Stomach (tissue), 9 donors: Measurements from ENCODE around the gene DIPK1A. TPM values are rescaled to one million over a fixed set of nuclear protein-coding genes. Genes with fewer than 3 reads are reported as not detected.

Experiments
- DNase-seq, 2 donors: peaks; one replicate each; pipeline versions ENCODE4 v3.0.0 to v3.0.0-alpha.2; 2013 to 2019
- H3K27ac ChIP-seq, 5 donors: fragments of 200-600 bp in 4 of 5; sonication (generic) in 4 of 5; one replicate each; pipeline ENCODE4 v1.5.1; 2013 to 2019; ENCODE audit warnings: mild to moderate bottlenecking in 1 of 5, moderate library complexity in 1 of 5
- H3K27me3 ChIP-seq, 3 donors: fragments of 200-600 bp; sonication (generic); one replicate each; pipeline ENCODE4 v1.5.1; 2017 to 2019; ENCODE audit warnings: mixed run types in 1 of 3
- H3K36me3 ChIP-seq, 4 donors: fragments of 200-600 bp; sonication (generic); 1 replicate in 3 of 4; 2 replicates in 1 of 4; pipeline ENCODE4 v1.5.1; 2016 to 2019
- H3K4me1 ChIP-seq, 4 donors: fragments of 200-600 bp; sonication (generic); one replicate each; pipeline ENCODE4 v1.5.1; 2016 to 2019
- H3K4me3 ChIP-seq, 4 donors: fragments of 200-600 bp; sonication (generic) in 3 of 4; one replicate each; pipeline ENCODE4 v1.5.1; 2016 to 2019; ENCODE audit warnings: mild to moderate bottlenecking in 1 of 4
- H3K9me3 ChIP-seq, 4 donors: fragments of 200-600 bp; sonication (generic); one replicate each; pipeline ENCODE4 v1.5.1; 2016 to 2019
- CTCF ChIP-seq, 7 experiments: fragments of 450-650 bp in 4 of 7; fragments of 200-600 bp in 3 of 7; sonication (generic) in 3 of 7; IDR thresholded peaks; one replicate each; pipeline ENCODE4 v1.5.1; 2016 to 2019; ENCODE audit warnings: antibody characterized with exemption in 7 of 7, control low read depth in 2 of 7, mild to moderate bottlenecking in 1 of 7
- EP300 ChIP-seq: sonication (generic); formaldehyde crosslinking; IDR thresholded peaks from one replicate; pipeline ENCODE4 v1.6.1; 2017; ENCODE audit warnings: antibody characterized with exemption
- POLR2A ChIP-seq, 4 donors: fragments of 450-650 bp; IDR thresholded peaks; one replicate each; pipeline ENCODE4 v1.6.1; 2016; ENCODE audit warnings: antibody characterized with exemption in 4 of 4, control low read depth in 2 of 4, mild to moderate bottlenecking in 1 of 4, moderate library complexity in 1 of 4
- POLR2AphosphoS5 ChIP-seq, 3 donors: sonication (generic); formaldehyde crosslinking; IDR thresholded peaks; one replicate each; pipeline ENCODE4 v1.6.1; 2016; ENCODE audit warnings: antibody characterized with exemption in 3 of 3
- WGBS, 5 donors: extraction: QIAGEN DNeasy Blood & Tissue Kit in 3 of 5; methylation state at CpG; one replicate each; pipeline versions ENCODE4 v1.1.5 to v1.1.7; 2013 to 2018; 5-methylcytosine and 5-hydroxymethylcytosine counted together
- intact Hi-C: fragments of 100-400 bp; cut with DNase I; formaldehyde crosslinking; loops from one replicate; pipeline ENCODE4 v1.15.1; 2023; ENCODE audit warnings: low total_unique reads
- polyA plus RNA-seq, 3 donors: library from polyadenylated mRNA; stranded (reverse); fragments of 200-250 nt; gene quantifications; one replicate each; pipeline ENCODE4 v1.2.3, GENCODE V29; 2013
- total RNA-seq, 5 donors: library from RNA; depleted of rRNA; stranded (reverse); fragments of >200 nt; gene quantifications; one replicate each; pipeline versions ENCODE4 v1.1.0 to v1.2.3, GENCODE V29; 2014 to 2016
- donor health status: healthy with polysubstance abuse.
- donor health status: Bipolar disorder and iron deficiency.
- donor health status: healthy.

Gene DIPK1A
- total and polyA plus RNA-seq, 8 donors: 2.0 to 15.5 (median 5.0) TPM

GRCh38 chr1:92989936-92990583, 28.8 kb upstream of the DIPK1A start:
- DNase-seq: no peak
- intact Hi-C loops: loop anchor here (5.0 kb wide), 1 partner anchor 133 kb away; no protein-coding TSS in a partner anchor
- H3K4me1 ChIP-seq: peaks cover 0 to 14% (median 7%) of the 10 kb centered on the region in 4 donors
- no peaks in the 10 kb centered on the region for H3K36me3 ChIP-seq
- no peak for TF ChIP-seq POLR2AphosphoS5 (IDR thresholded peaks at IDR 0.05)
- no peak for TF ChIP-seq CTCF (IDR thresholded peaks at IDR 0.05)
- TF ChIP-seq POLR2A (IDR thresholded peaks at IDR 0.05): no peak
- no peak for TF ChIP-seq EP300
- H3K27me3 ChIP-seq: no peaks in the 10 kb centered on the region
- no peak overlapping the region for H3K27ac ChIP-seq
- H3K4me3 ChIP-seq: no peak overlapping the region
- 84 to 88% (median 87%) methylated on average over 6 of the region's 6 CpGs for WGBS, 5 donors
- no peaks in the 10 kb centered on the region for H3K9me3 ChIP-seq

DNA sequence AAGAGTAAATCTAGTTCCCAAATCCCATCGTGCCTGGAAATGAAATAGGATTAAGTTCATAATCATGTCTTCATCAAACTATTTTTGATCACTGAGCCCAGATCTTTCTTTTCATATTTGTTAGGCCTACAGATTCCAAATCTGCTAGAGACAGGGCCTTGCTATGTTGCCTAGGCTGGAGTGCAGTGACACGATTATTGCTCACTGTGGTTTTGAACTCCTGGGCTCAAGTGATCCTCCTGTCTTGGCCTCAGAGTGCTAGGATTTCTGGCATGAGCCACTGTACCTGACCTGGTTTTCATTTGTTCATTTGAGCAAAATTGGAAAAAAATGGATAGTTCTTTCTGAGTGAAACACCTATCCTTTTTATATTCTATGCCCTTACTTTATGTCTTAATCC, 28.0 kb upstream of the DIPK1A start:
- Histone ChIP-seq H3K36me3 (no peaks in the 10 kb centered on the region), H3K4me3 (no peak overlapping the region), H3K4me1 (peaks cover 0 to 6% (median 1%) of the 10 kb centered on the region in 4 donors), H3K27me3 (no peaks in the 10 kb centered on the region), H3K9me3 (no peaks in the 10 kb centered on the region), H3K27ac (no peak overlapping the region)
- no peak for TF ChIP-seq POLR2AphosphoS5 (IDR thresholded peaks at IDR 0.05)
- TF ChIP-seq CTCF (IDR thresholded peaks at IDR 0.05): no peak
- TF ChIP-seq POLR2A (IDR thresholded peaks at IDR 0.05): no peak
- TF ChIP-seq EP300: no peak
- WGBS, 5 donors: 40 to 72% (median 48%) methylated on average over 2 of the region's 2 CpGs
- DNase-seq: no peak
- intact Hi-C loops: no loop called here

DNA sequence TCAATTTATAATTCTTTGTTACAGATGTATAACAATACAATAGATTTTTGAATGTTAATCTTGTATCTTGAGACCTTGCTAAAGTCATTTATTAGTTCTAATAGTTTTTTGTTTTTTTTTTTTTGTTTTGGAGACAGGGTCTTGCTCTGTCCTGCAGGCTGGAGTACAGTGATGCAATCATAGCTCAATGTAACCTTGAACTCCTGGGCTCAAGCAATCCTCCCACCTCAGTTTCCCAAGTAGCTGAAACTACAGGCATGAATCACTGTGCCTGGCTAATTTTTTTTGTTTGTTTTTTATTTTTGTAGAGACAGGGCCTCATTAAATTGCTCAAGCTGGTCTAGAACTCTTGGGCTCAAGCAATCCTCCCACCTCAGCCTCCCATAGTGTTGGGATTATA, 26.2 kb upstream of the DIPK1A start:
- TF ChIP-seq CTCF (IDR thresholded peaks at IDR 0.05) (no peak), POLR2A (IDR thresholded peaks at IDR 0.05) (no peak), EP300 (no peak), POLR2AphosphoS5 (IDR thresholded peaks at IDR 0.05) (no peak)

DNA sequence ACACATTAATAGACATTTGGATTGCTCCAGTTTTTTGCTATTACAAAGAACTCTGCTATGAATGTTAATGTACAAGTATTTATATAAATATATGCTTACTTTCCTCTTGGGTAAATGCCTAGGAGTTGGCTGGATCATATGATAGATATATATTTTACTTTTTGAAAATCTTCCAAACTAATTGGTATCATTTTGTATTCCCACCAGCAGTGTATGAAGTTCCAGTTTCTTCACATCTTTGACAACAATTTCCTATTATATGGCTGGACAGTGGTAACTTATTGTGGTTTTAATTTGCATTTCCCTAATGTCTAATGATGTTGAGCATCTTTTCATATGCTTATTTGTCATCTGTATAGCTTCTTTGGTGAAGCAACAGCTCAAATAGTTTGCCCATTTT, 23.8 kb upstream of the DIPK1A start:
- Histone ChIP-seq H3K27ac (no peak overlapping the region), H3K9me3 (no peaks in the 10 kb centered on the region), H3K4me3 (no peak overlapping the region), H3K4me1 (peaks cover 0 to 11% (median 3%) of the 10 kb centered on the region in 4 donors), H3K27me3 (no peaks in the 10 kb centered on the region), H3K36me3 (no peaks in the 10 kb centered on the region)
- no peak for TF ChIP-seq POLR2AphosphoS5 (IDR thresholded peaks at IDR 0.05)
- intact Hi-C loops: no loop called here
- no peak for DNase-seq

More for the DNA sequence above, 26.2 kb upstream of the DIPK1A start:
- no peaks in the 10 kb centered on the region for H3K36me3 ChIP-seq
- DNase-seq: no peak
- H3K27ac ChIP-seq: no peak overlapping the region
- peaks cover 0 to 5% (median 0%) of the 10 kb centered on the region in 4 donors for H3K4me1 ChIP-seq
- intact Hi-C loops: no loop called here
- H3K27me3 ChIP-seq: no peaks in the 10 kb centered on the region
- H3K4me3 ChIP-seq: no peak overlapping the region
- H3K9me3 ChIP-seq: no peaks in the 10 kb centered on the region
